OCI-M2 (cell line): ENCODE results near the gene KLHL40.

Experiments
- DNase-seq: peaks from one replicate; lab custom pipeline; 2025; ENCODE audit not compliant: unreplicated experiment; lab: John Stamatoyannopoulos, UW

KLHL40 gene

DNA sequence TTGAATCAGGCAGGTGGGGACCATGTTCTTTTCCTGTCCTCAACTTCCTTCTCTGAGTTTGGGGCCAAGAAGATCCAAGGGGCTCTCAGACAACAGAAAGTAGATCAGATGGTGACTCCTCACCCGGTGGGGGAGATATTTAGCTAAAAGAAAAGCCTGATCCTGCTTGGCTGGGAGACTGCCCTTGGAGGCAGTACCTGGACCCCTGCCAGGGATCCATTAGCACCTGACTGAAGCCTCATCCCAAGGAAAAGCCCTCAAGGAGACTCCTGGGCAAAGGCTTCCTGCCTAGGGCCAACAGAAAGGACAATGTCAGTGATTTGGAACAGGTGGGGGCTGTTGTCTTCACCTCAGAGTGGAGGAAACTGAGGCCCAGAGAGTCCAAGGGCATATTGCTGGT is 50.7 kb downstream of the KLHL40 start:
- DNase-seq: no peak

DNA sequence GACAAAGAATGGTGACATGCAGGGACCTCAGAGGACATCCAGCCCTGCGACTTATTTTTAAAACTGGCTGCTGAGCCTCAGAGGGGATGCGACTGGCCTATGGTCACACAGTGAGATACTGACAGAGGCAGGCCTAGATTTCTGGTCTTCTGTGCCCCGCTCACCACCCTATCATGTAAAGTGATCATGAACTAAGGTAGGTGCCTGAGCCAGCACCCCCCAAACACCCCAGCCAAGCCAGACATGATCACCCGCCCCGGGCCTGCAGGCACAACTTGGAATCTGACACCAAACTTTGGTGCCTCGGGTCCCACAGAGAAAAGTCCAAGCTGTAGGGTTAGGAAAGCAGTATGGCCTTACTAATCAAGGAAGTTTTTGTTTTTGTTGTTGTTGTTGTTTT is 51.2 kb downstream of the KLHL40 start:
- DNase-seq: no peak

DNA sequence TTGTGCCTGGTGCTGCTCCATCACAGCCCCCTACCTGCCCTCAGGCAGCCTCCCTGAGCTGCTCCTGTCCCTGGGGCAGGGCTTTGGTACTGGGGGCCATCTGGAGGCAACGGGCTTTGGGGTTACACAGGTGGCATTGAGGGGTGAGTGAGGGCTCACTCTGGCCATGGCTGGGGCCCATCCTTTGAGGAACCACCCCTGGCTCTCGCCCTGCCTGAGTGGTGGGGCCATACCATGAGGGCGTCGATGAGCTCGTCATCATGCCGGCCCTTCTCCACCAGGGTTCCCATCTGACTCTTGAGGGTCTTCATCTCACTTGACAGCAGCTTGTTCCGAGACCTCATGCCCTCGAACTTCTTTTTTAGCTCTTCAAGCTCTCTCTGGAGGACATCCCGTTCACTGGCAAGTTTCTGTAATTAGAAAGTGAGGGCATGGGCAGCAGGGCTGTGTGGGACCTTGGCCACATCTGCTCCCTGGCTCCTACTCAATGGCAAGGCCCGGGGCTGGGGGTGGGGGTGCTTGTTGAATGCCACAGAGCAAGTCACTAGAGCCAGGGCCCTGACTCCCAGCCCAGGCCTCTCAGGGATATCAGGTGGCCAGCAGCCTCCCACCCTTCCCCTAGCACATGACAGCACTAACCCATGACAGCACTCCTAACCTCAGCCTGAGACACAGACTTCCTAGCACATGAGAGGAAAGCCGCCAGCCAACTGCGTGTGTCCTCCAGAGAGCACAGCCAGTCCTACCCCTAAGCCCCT is 54.2 kb downstream of the KLHL40 start:
- DNase-seq: no peak

DNA sequence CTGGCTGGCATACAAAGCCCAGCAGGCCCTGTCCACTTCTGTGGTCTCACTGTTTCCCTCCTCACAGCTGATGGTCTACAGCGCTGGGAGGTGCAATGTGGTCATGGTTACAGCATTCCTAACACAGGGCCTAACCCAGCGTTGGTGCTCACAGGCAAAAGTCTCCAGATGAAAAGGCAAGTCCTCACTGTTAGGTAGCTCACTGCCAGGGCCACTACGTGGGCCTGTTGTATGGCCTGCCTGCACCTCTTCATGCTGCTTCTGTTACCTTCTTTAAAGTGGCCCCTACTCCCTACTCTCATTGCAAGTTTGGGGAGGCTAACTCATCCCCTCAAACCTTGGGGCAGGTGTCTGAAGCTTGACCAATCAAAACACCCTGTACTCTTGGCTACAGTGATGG is 56.5 kb downstream of the KLHL40 start:
- no peak for DNase-seq
